SK-N-SH treated with all-trans-retinoic acid at 6 μM for 48 hours (cell line): ENCODE data around the gene LARGE1.

Experiments used
- ATAC-seq: fragments of 200-7000 bp; cut with Tn5 transposase; 3 replicates; pipeline ENCODE4 v1.9.1; 2020; ENCODE audit warnings: mild to moderate bottlenecking, moderate library complexity
- BACH2 ChIP-seq: fragments of 250-450 bp; sonication (Bioruptor Pico); IDR thresholded peaks from 2 replicates; pipeline ENCODE4 v1.9.0; 2021; ENCODE audit warnings: mild to moderate bottlenecking, borderline replicate concordance
- CREB5 ChIP-seq: fragments of 250-450 bp; sonication (Bioruptor Pico); IDR thresholded peaks from 2 replicates; pipeline ENCODE4 v1.5.1; 2020; ENCODE audit warnings: low read depth, mild to moderate bottlenecking, moderate library complexity
- CSDC2 ChIP-seq: fragments of 250-450 bp; sonication (Bioruptor Pico); IDR thresholded peaks from 2 replicates; pipeline ENCODE4 v1.5.0; 2020; ENCODE audit warnings: mild to moderate bottlenecking, moderate library complexity
- CSRNP3 ChIP-seq: fragments of 250-450 bp; sonication (Bioruptor Pico); IDR thresholded peaks from 2 replicates; pipeline ENCODE4 v1.5.1; 2021; ENCODE audit warnings: mild to moderate bottlenecking, moderate library complexity
- ESRRG ChIP-seq: fragments of 250-450 bp; sonication (Bioruptor Pico); IDR thresholded peaks from 2 replicates; pipeline ENCODE4 v1.6.1; 2021; ENCODE audit warnings: mild to moderate bottlenecking
- GLIS3 ChIP-seq: fragments of 250-450 bp; sonication (Bioruptor Pico); IDR thresholded peaks from 2 replicates; pipeline ENCODE4 v1.5.0; 2020; ENCODE audit warnings: mild to moderate bottlenecking, moderate library complexity
- ISL1 ChIP-seq: fragments of 250-450 bp; sonication (Bioruptor Pico); IDR thresholded peaks from 2 replicates; pipeline ENCODE4 v2.1.2; 2022; ENCODE audit warnings: mild to moderate bottlenecking, moderate library complexity
- OSR1 ChIP-seq: fragments of 250-450 bp; sonication (Bioruptor Pico); IDR thresholded peaks from 2 replicates; pipeline ENCODE4 v1.8.0; 2022; ENCODE audit warnings: moderate library complexity, mild to moderate bottlenecking, inconsistent platforms
- PATZ1 ChIP-seq: fragments of 250-450 bp; sonication (Bioruptor Pico); IDR thresholded peaks from 2 replicates; pipeline ENCODE4 v1.8.0; 2020; ENCODE audit warnings: mild to moderate bottlenecking, moderate library complexity, borderline replicate concordance
- POU6F1 ChIP-seq: fragments of 250-450 bp; sonication (Bioruptor Pico); IDR thresholded peaks from 2 replicates; pipeline ENCODE4 v1.8.0; 2021; ENCODE audit warnings: low read depth, mild to moderate bottlenecking, moderate library complexity, borderline replicate concordance
- PPARA ChIP-seq: fragments of 250-450 bp; sonication (Bioruptor Pico); IDR thresholded peaks from 2 replicates; pipeline ENCODE4 v1.5.0; 2020; ENCODE audit warnings: mild to moderate bottlenecking, borderline replicate concordance
- RARB ChIP-seq: fragments of 250-450 bp; sonication (Bioruptor Pico); IDR thresholded peaks from 2 replicates; pipeline ENCODE4 v1.8.0; 2021; ENCODE audit warnings: mild to moderate bottlenecking, moderate library complexity
- SNAI2 ChIP-seq: fragments of 250-450 bp; sonication (Bioruptor Pico); IDR thresholded peaks from 2 replicates; pipeline ENCODE4 v1.5.0; 2020; ENCODE audit warnings: mild to moderate bottlenecking, moderate library complexity
- TCF4 ChIP-seq: fragments of 250-450 bp; sonication (Bioruptor Pico); IDR thresholded peaks from 2 replicates; pipeline ENCODE4 v1.8.0; 2021; ENCODE audit warnings: mild to moderate bottlenecking, moderate library complexity, borderline replicate concordance
- TSHZ2 ChIP-seq: fragments of 250-450 bp; sonication (Bioruptor Pico); IDR thresholded peaks from 2 replicates; pipeline ENCODE4 v1.5.0; 2020; ENCODE audit warnings: mild to moderate bottlenecking, moderate library complexity
- ZC3H10 ChIP-seq: fragments of 250-450 bp; sonication (Bioruptor Pico); IDR thresholded peaks from 2 replicates; pipeline ENCODE4 v1.5.1; 2021; ENCODE audit warnings: mild to moderate bottlenecking, moderate library complexity
- ZFP3 ChIP-seq: fragments of 250-450 bp; sonication (Bioruptor Pico); IDR thresholded peaks from 2 replicates; pipeline ENCODE4 v1.5.0; 2020; ENCODE audit warnings: mild to moderate bottlenecking, moderate library complexity
- ZFP30 ChIP-seq: fragments of 450-650 bp; formaldehyde crosslinking; IDR thresholded peaks from 2 replicates; pipeline ENCODE4 v1.5.0; 2022; ENCODE audit warnings: mild to moderate bottlenecking, moderate library complexity
- ZNF565 ChIP-seq: fragments of 450-650 bp; formaldehyde crosslinking; conservative IDR thresholded peaks from 2 replicates; pipeline ENCODE4 v1.5.0; 2020; ENCODE audit warnings: low read depth, mild to moderate bottlenecking, moderate library complexity
- ZNF70 ChIP-seq: fragments of 450-650 bp; formaldehyde crosslinking; IDR thresholded peaks from 2 replicates; pipeline ENCODE4 v1.5.0; 2020; ENCODE audit warnings: mild to moderate bottlenecking, moderate library complexity
- ZNF8 ChIP-seq: fragments of 450-650 bp; formaldehyde crosslinking; IDR thresholded peaks from 2 replicates; pipeline ENCODE4 v1.5.0; 2020; ENCODE audit warnings: mild to moderate bottlenecking, moderate library complexity

Gene LARGE1

GRCh38 chr22:33474587-33474986 lies 445.7 kb downstream of the LARGE1 start:
- TF ChIP-seq SNAI2 (CRISPR knock-in tag) (no peak), BACH2 (CRISPR knock-in tag) (no peak), ESRRG (no peak), ZFP30 (CRISPR knock-in tag) (no peak), CSRNP3 (CRISPR knock-in tag) (no peak), PATZ1 (CRISPR knock-in tag) (no peak), OSR1 (CRISPR knock-in tag) (no peak), ISL1 (CRISPR knock-in tag) (no peak), TCF4 (CRISPR knock-in tag) (no peak), CREB5 (no peak)
- no peak for ATAC-seq

- TF ChIP-seq CSDC2 (CRISPR knock-in tag) = no peak
- TF ChIP-seq CREB5 = no peak
- no peak for TF ChIP-seq GLIS3 (CRISPR knock-in tag)
- TF ChIP-seq TCF4 (CRISPR knock-in tag) = no peak
- TF ChIP-seq RARB (CRISPR knock-in tag) = no peak
- TF ChIP-seq ZNF565 (CRISPR knock-in tag) = no peak
- TF ChIP-seq PATZ1 (CRISPR knock-in tag) = no peak
- no peak for TF ChIP-seq ZC3H10
- no peak for TF ChIP-seq ZFP30 (CRISPR knock-in tag)
- TF ChIP-seq TSHZ2 (CRISPR knock-in tag) = no peak
- no peak for TF ChIP-seq ZFP3 (CRISPR knock-in tag)
- ATAC-seq = no peak
Measured at GRCh38 chr22:33472462-33473344, 447.6 kb downstream of the LARGE1 start.

GRCh38 chr22:33470456-33470855 lies 449.8 kb downstream of the LARGE1 start:
- no peak for ATAC-seq
- no peak for TF ChIP-seq CSRNP3 (CRISPR knock-in tag)
- no peak for TF ChIP-seq ZNF565 (CRISPR knock-in tag)
- no peak for TF ChIP-seq ZNF8 (CRISPR knock-in tag)
- no peak for TF ChIP-seq PPARA (CRISPR knock-in tag)
- TF ChIP-seq CSDC2 (CRISPR knock-in tag) = no peak
- TF ChIP-seq SNAI2 (CRISPR knock-in tag) = no peak
- TF ChIP-seq POU6F1 (CRISPR knock-in tag) = no peak
- no peak for TF ChIP-seq ZFP30 (CRISPR knock-in tag)
- no peak for TF ChIP-seq BACH2 (CRISPR knock-in tag)
- no peak for TF ChIP-seq CREB5
- TF ChIP-seq ZNF70 (CRISPR knock-in tag) = no peak
